ENCODE data around the gene DUOX1. TPM values are rescaled to one million over a fixed set of nuclear protein-coding genes. Genes with fewer than 3 reads are reported as not detected.
A peak's percentile ranks its signal among the peaks of the same experiment; 100 is the strongest.

Gene DUOX1
- total and polyA plus RNA-seq, 11 donors = 0.11 to 1.6 (median 0.52) TPM

DNA sequence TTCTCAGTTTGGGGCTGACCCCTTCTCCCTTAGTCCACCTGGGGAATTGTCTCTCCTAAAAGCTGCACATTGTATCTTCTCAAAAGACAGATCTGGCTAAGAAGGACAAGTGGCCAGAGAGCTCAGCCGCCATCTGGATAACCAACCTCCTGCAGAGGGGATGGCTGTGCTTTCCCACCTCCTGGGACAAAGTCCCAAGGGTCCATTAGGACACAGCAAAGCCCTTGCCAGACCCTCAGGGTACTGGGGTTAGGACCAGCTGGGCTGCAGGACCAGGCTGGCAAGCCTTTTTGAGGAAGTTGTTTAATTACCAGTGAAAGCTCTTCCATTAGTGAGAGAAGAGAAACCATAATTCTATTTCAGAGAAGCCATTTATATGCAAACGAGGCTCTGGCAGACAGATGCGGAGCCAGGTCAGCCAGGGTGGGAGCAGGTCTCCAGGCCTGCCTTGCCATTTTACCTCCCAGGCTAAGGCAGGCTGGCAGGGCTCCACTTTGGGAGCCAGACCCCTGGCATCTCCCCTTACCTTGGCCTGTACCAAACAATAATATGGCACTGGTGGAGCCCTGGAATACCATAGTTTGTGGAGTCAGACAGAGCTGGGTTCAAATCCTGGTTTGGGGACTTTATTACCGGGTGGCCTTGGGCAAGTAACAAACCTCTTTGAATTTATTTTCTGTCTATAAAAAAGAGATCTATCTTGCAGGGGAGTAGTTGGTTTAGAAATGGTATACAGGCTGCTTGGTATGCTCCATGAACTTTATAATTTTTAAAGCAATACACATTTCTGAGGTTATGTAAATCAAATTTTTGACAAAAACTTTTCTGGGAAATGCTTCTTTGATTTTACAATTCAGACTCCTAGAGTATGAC, 40.0 kb downstream of the DUOX1 start:
- Histone ChIP-seq H3K9me3 (no peaks in the 10 kb centered on the region), H3K4me3 (no peak overlapping the region), H3K4me1 (peaks cover 0 to 23% (median 8%) of the 10 kb centered on the region in 12 donors), H3K27ac (peak overlapping the region in 3 of 12 donors; percentile 9 to 97 (median 42)), H3K27me3 (no peaks in the 10 kb centered on the region), H3K36me3 (peaks cover 0 to 10% (median 0%) of the 10 kb centered on the region in 9 donors)
- intact Hi-C loops (cut with DNase I) = loop anchor here in 6 of 10 donors (5.0 to 10.0 kb wide), 5 partner anchors 32 to 445 kb away; a partner anchor contains a TSS
- TF ChIP-seq, protein P1, sequence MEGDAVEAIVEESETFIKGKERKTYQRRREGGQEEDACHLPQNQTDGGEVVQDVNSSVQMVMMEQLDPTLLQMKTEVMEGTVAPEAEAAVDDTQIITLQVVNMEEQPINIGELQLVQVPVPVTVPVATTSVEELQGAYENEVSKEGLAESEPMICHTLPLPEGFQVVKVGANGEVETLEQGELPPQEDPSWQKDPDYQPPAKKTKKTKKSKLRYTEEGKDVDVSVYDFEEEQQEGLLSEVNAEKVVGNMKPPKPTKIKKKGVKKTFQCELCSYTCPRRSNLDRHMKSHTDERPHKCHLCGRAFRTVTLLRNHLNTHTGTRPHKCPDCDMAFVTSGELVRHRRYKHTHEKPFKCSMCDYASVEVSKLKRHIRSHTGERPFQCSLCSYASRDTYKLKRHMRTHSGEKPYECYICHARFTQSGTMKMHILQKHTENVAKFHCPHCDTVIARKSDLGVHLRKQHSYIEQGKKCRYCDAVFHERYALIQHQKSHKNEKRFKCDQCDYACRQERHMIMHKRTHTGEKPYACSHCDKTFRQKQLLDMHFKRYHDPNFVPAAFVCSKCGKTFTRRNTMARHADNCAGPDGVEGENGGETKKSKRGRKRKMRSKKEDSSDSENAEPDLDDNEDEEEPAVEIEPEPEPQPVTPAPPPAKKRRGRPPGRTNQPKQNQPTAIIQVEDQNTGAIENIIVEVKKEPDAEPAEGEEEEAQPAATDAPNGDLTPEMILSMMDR (IDR thresholded peaks at IDR 0.05) = no peak
- TF ChIP-seq POLR2A (IDR thresholded peaks at IDR 0.05) = no peak
- DNase-seq = no peak
- WGBS, 4 donors = 72 to 81% (median 76%) methylated on average over 4 of the region's 4 CpGs
- no peak for ATAC-seq

DNA sequence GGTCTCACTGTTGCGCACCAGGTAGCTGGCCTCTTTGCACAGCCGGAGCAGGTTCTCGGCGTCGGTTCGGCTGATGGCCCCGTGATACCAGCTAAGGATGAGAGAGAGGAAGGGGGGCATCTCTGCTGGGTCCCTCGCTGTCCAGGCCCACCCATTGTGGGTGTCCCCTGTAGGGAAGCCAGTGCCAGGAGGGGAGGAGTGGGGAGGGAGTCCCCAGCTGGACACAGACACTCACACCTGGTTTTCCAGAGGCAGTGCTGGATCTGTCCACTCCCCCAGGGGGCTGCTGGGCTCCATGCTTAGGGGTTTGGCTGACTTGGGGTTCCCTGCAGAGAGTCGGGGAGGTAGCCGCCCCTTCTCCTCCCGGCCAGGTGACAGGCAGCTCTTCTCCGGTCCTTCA, 42.1 kb downstream of the DUOX1 start:
- H3K27me3 ChIP-seq = no peaks in the 10 kb centered on the region
- intact Hi-C loops (cut with DNase I) = loop anchor here in 1 of 10 donors (10.0 kb wide), 1 partner anchor 233 kb away; a partner anchor contains a TSS
- peaks cover 0 to 18% (median 0%) of the 10 kb centered on the region in 9 donors for H3K36me3 ChIP-seq
- H3K27ac ChIP-seq = no peak overlapping the region
- H3K4me3 ChIP-seq = no peak overlapping the region
- no peaks in the 10 kb centered on the region for H3K9me3 ChIP-seq
- DNase-seq (no peak), ATAC-seq (no peak)
- TF ChIP-seq, protein P1 (IDR thresholded peaks at IDR 0.05) = no peak
- TF ChIP-seq POLR2A (IDR thresholded peaks at IDR 0.05) = no peak
- H3K4me1 ChIP-seq = peaks cover 0 to 11% (median 0%) of the 10 kb centered on the region in 12 donors
- 92 to 97% (median 95%) methylated on average over 4 to 12 of the region's 12 CpGs for WGBS, 4 donors

DNA sequence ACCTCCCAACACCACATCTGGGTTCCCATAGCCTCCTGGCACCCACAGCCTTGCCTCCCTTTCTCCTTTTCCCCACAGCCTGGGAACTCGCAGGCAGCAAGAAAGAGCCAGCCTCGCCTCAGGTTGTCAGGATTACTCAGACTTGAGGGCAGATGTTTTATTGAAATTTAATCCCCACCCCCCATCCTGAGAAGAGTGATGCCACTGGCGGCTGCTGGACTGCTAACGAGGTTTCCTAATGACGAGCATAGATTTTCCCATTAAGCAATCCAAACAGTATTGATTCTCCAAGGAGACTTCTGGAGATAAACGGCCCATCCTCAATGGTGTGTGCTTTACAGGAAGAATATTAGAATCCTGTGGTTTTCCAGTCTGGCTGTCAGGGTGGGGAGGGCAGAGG, 44.3 kb downstream of the DUOX1 start:
- Histone ChIP-seq H3K36me3 (peaks cover 0 to 18% (median 0%) of the 10 kb centered on the region in 9 donors), H3K27ac (no peak overlapping the region), H3K4me3 (no peak overlapping the region), H3K9me3 (no peaks in the 10 kb centered on the region), H3K27me3 (no peaks in the 10 kb centered on the region), H3K4me1 (peaks cover 0 to 3% (median 0%) of the 10 kb centered on the region in 12 donors)
- TF ChIP-seq, protein P1 (IDR thresholded peaks at IDR 0.05) = no peak
- TF ChIP-seq POLR2A (IDR thresholded peaks at IDR 0.05) = no peak
- 88 to 96% (median 92%) methylated on average over 6 of the region's 6 CpGs for WGBS, 4 donors
- DNase-seq (no peak), ATAC-seq (no peak)
- intact Hi-C loops (cut with DNase I) = loop anchor here in 1 of 10 donors (10.0 kb wide), 1 partner anchor 231 kb away; a partner anchor contains a TSS

DNA sequence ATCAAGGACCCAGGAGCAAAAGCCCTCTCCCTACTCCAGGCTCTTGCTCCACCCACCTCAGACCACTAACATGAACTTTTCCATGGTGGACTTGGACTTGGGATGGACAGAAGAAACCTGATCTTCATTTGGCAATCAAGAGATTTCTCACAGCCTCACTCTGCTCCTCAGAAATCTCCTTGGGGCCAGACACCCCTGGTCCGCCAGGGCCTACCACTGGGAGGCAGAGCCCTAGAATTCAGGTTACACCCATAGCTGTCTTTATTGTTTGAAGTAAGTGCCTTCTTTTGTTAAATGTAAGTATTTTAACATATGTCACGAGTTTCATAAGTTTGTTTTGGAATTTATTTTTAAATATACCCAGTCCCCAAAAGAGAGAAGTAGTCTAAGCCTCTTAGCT, 44.8 kb downstream of the DUOX1 start:
- Histone ChIP-seq H3K4me3 (no peak overlapping the region), H3K27me3 (no peaks in the 10 kb centered on the region), H3K9me3 (no peaks in the 10 kb centered on the region), H3K27ac (no peak overlapping the region), H3K4me1 (peaks cover 0 to 3% (median 0%) of the 10 kb centered on the region in 12 donors), H3K36me3 (peaks cover 0 to 18% (median 0%) of the 10 kb centered on the region in 9 donors)
- no peak for ATAC-seq
- intact Hi-C loops (cut with DNase I) = loop anchor here in 1 of 10 donors (10.0 kb wide), 1 partner anchor 230 kb away; a partner anchor contains a TSS
- 80 to 90% (median 85%) methylated on average over 2 of the region's 2 CpGs for WGBS, 4 donors
- no peak for DNase-seq
- TF ChIP-seq, protein P1 (IDR thresholded peaks at IDR 0.05) = no peak
- no peak for TF ChIP-seq POLR2A (IDR thresholded peaks at IDR 0.05)
